Fibroblast of lung (primary cell): ENCODE data around the gene ZNF503. TPM values are rescaled to one million over a fixed set of nuclear protein-coding genes. Genes with fewer than 3 reads are reported as not detected.

Source experiments
- DNase-seq, 2 donors: peaks; one replicate each; pipeline versions ENCODE4 v3.0.0 to v3.0.0-alpha.2; 2010; ENCODE audit warnings: low read depth in 2 of 2
- H2AFZ ChIP-seq: 2 replicates; pipeline ENCODE4 v1.5.1; 2012; ENCODE audit warnings: low read length, control low read depth, inconsistent platforms
- H3K27ac ChIP-seq: 2 replicates; pipeline ENCODE4 v1.5.1; 2011; ENCODE audit warnings: low read length, control low read depth; ENCODE audit not compliant: insufficient read depth
- H3K27me3 ChIP-seq: 2 replicates; pipeline ENCODE4 v1.5.1; 2011; ENCODE audit warnings: mild to moderate bottlenecking, low read length; ENCODE audit not compliant: control insufficient read depth, insufficient read depth
- H3K36me3 ChIP-seq: 2 replicates; pipeline ENCODE4 v1.5.1; 2011; ENCODE audit warnings: low read length; ENCODE audit not compliant: control insufficient read depth, insufficient read depth
- H3K4me1 ChIP-seq: 2 replicates; pipeline ENCODE4 v1.5.1; 2011; ENCODE audit warnings: low read length; ENCODE audit not compliant: control insufficient read depth, insufficient read depth; ENCODE audit errors: extremely low read depth
- H3K4me2 ChIP-seq: 2 replicates; pipeline ENCODE4 v1.5.1; 2011; ENCODE audit warnings: low read length, control low read depth; ENCODE audit not compliant: insufficient read depth; ENCODE audit errors: extremely low read depth
- H3K4me3 ChIP-seq, 4 experiments: fragments of 200-600 bp in 1 of 4; sonication (generic) in 1 of 4; replicated peaks in 1 of 4; 2 replicates each; pipeline ENCODE4 v1.5.1; 2011 to 2016; ENCODE audit warnings: low read length in 4 of 4, low read depth in 3 of 4, mild to moderate bottlenecking in 3 of 4, control low read depth in 2 of 4, inconsistent platforms in 1 of 4, mixed read lengths in 1 of 4; ENCODE audit not compliant: insufficient read depth in 1 of 4; ENCODE audit errors: control extremely low read depth in 1 of 4
- H3K79me2 ChIP-seq: 2 replicates; pipeline ENCODE4 v1.5.1; 2012; ENCODE audit warnings: mild to moderate bottlenecking, low read length, inconsistent platforms; ENCODE audit not compliant: control insufficient read depth, insufficient read depth
- H3K9ac ChIP-seq: 2 replicates; pipeline ENCODE4 v1.5.1; 2011; ENCODE audit warnings: mild to moderate bottlenecking, low read length, control low read depth; ENCODE audit not compliant: insufficient read depth
- H3K9me3 ChIP-seq: 2 replicates; pipeline ENCODE4 v1.5.1; 2012; ENCODE audit warnings: low read depth, low read length; ENCODE audit not compliant: control insufficient read depth, insufficient read depth
- H4K20me1 ChIP-seq: 2 replicates; pipeline ENCODE4 v1.5.1; 2011; ENCODE audit warnings: low read length; ENCODE audit not compliant: control insufficient read depth, insufficient read depth; ENCODE audit errors: extremely low read depth
- CTCF ChIP-seq, 2 donors: IDR thresholded peaks in 1 of 2; conservative IDR thresholded peaks in 1 of 2; 1 replicate in 1 of 2; 2 replicates in 1 of 2; pipeline ENCODE4 v1.5.1; 2011 to 2012; ENCODE audit warnings: low read length in 2 of 2, control low read depth in 1 of 2, inconsistent platforms in 1 of 2, low read depth in 1 of 2, mild to moderate bottlenecking in 1 of 2
- EZH2 ChIP-seq: IDR thresholded peaks from 2 replicates; pipeline ENCODE4 v1.5.1; 2012; ENCODE audit warnings: low read length, control low read depth, mild to moderate bottlenecking; ENCODE audit errors: missing control alignments
- polyA plus RNA-seq, 2 donors: library from polyadenylated mRNA; depleted of rRNA in 1 of 2; stranded (reverse) in 1 of 2; unstranded in 1 of 2; fragments of >200 nt; gene quantifications; 2 replicates each; pipeline ENCODE4 v1.2.1, GENCODE V29; 2011 to 2012; ENCODE audit warnings: missing spikeins in 1 of 2
- total RNA-seq: library from RNA; depleted of rRNA; stranded (reverse); fragments of >200 nt; gene quantifications from 2 replicates; pipeline ENCODE4 v1.2.1, GENCODE V29; 2014

The ZNF503 gene
- total and polyA plus RNA-seq, 2 donors (not counting 1 experiment from before 2014, with no cell fraction given): 4.9 to 7.1 TPM

- no peak for TF ChIP-seq EZH2
- TF ChIP-seq CTCF (conservative IDR thresholded peaks at IDR 0.05 in 1 of 2, IDR thresholded peaks at IDR 0.05 in 1 of 2; ENCODE audit: low read depth in 1 of 2, low read length in 2 of 2): no peak
- H3K4me1 ChIP-seq: peaks cover 2% of the 10 kb centered on the region
- H2AFZ ChIP-seq: no peak overlapping the region
- peaks cover 2% of the 10 kb centered on the region for H3K36me3 ChIP-seq
- H3K9ac ChIP-seq: no peak overlapping the region
- H3K27ac ChIP-seq: no peak overlapping the region
- no peaks in the 10 kb centered on the region for H4K20me1 ChIP-seq
- H3K4me2 ChIP-seq: peak overlapping the region; percentile 97
- H3K27me3 ChIP-seq: no peaks in the 10 kb centered on the region
- peaks cover 18% of the 10 kb centered on the region for H3K79me2 ChIP-seq
- peak overlapping the region; percentile 33 to 98 (median 88) for H3K4me3 ChIP-seq
- peak in 1 of 2 donors; percentile 35 for DNase-seq
- no peaks in the 10 kb centered on the region for H3K9me3 ChIP-seq
Observed at GRCh38 chr10:75403939-75404814, 2.6 kb upstream of the ZNF503 start.

- Histone ChIP-seq H3K4me3 (peak overlapping the region; percentile 78 to 98 (median 88)), H3K4me1 (peaks cover 2% of the 10 kb centered on the region), H3K27ac (peak overlapping the region; percentile 48), H3K9me3 (no peaks in the 10 kb centered on the region), H3K27me3 (no peaks in the 10 kb centered on the region), H4K20me1 (no peaks in the 10 kb centered on the region), H3K79me2 (peaks cover 26% of the 10 kb centered on the region), H3K4me2 (peak overlapping the region; percentile 97), H3K36me3 (peaks cover 7% of the 10 kb centered on the region), H2AFZ (peak overlapping the region; percentile 50), H3K9ac (peak overlapping the region; percentile 44)
- peak; percentile 35 to 55 for DNase-seq
- no peak for TF ChIP-seq EZH2
- no peak for TF ChIP-seq CTCF (conservative IDR thresholded peaks at IDR 0.05 in 1 of 2, IDR thresholded peaks at IDR 0.05 in 1 of 2; ENCODE audit: low read depth in 1 of 2, low read length in 2 of 2)
Observed at GRCh38 chr10:75403144-75403938, 1.8 kb upstream of the ZNF503 start.
